Measurements from ENCODE around the gene SNAPC2.

Gene SNAPC2

DNA sequence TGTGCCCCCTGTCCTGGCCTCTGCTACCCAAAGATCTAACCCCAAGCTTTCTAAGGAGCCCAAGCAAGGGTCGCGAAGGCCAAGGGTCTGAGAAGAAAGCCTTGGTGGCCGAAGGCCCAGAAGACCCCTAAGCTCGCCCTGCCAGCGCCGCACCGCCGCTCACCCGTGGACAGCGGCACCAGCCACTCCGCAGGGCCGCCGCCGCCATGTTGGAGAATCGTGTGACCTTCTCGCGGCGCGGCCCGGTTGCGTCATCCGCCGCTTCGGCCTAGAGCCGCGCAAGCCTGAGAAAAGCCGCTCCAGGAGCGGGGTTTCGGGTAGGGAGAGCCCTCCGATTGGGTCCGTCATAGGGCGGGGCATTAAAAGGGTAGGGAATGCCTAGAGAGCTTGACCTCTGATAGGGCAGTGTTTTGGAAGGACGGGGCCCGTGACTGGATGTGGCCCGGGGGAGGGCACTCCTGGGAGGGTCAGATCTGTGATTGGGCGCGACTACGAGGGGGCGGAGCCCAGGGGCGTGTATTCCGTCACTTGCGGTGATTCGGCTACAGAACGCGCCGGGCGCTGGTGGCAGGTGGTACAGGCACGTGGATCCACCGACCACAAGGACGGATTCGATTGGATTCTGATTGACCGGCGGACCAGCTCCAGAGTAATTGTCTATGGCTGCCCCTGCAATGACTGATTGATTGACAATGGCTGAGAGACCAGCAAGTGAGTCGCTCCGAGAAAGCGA lies 23.5 kb downstream of the SNAPC2 start, which contains the start of gene TIMM44:
TSS of gene TIMM44 (minus strand) at position 223 of the 733 bp plus-strand sequence. CDS start at position 208, 15 bp downstream.
- Histone ChIP-seq H3F3A (ENCODE audit: insufficient read depth, low read length) (peaks cover 2% of the 10 kb centered on the region; the same call in 1 of the 2 replicates), H3K79me2 (ENCODE audit: low read length) (peaks cover 58% of the 10 kb centered on the region)

GRCh38 chr19:7944177-7944761 lies 24.1 kb downstream of the SNAPC2 start:
- H3F3A ChIP-seq (ENCODE audit: insufficient read depth, low read length) = peaks cover 2% of the 10 kb centered on the region; the same call in 1 of the 2 replicates
- peak overlapping the region; percentile 74 for H2AFZ ChIP-seq (ENCODE audit: low read length)
- H3K9me3 ChIP-seq (replicated peaks; ENCODE audit: insufficient read depth, low read length) = no peaks in the 10 kb centered on the region
- no peaks in the 10 kb centered on the region for H3K9me2 ChIP-seq (replicated peaks; ENCODE audit: insufficient read depth, low read length)
- TF ChIP-seq EZH2phosphoT487 (IDR thresholded peaks at IDR 0.05; ENCODE audit: low read length) = no peak
- TF ChIP-seq, protein P1, sequence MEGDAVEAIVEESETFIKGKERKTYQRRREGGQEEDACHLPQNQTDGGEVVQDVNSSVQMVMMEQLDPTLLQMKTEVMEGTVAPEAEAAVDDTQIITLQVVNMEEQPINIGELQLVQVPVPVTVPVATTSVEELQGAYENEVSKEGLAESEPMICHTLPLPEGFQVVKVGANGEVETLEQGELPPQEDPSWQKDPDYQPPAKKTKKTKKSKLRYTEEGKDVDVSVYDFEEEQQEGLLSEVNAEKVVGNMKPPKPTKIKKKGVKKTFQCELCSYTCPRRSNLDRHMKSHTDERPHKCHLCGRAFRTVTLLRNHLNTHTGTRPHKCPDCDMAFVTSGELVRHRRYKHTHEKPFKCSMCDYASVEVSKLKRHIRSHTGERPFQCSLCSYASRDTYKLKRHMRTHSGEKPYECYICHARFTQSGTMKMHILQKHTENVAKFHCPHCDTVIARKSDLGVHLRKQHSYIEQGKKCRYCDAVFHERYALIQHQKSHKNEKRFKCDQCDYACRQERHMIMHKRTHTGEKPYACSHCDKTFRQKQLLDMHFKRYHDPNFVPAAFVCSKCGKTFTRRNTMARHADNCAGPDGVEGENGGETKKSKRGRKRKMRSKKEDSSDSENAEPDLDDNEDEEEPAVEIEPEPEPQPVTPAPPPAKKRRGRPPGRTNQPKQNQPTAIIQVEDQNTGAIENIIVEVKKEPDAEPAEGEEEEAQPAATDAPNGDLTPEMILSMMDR (IDR thresholded peaks at IDR 0.05; ENCODE audit: low read length) = peak; percentile 92
- H3K36me3 ChIP-seq (replicated peaks; ENCODE audit: insufficient read depth, low read length) = no peaks in the 10 kb centered on the region
- H3K27ac ChIP-seq (ENCODE audit: low read length) = peak overlapping the region; percentile 80
- peak overlapping the region; percentile 98 for H3K4me2 ChIP-seq (ENCODE audit: low read depth, low read length)
- H4K20me1 ChIP-seq (ENCODE audit: insufficient read depth, low read length) = no peaks in the 10 kb centered on the region
- H3K9ac ChIP-seq (ENCODE audit: low read length) = peak overlapping the region; percentile 88
- peaks cover 52% of the 10 kb centered on the region for H3K79me2 ChIP-seq (ENCODE audit: low read length)
- H3K4me3 ChIP-seq (ENCODE audit: low read length) = peak overlapping the region; percentile 78
- no peaks in the 10 kb centered on the region for H3K27me3 ChIP-seq (replicated peaks; ENCODE audit: insufficient read depth, low read length)
- H3K4me1 ChIP-seq (ENCODE audit: low read length) = peaks cover 6% of the 10 kb centered on the region
- DNase-seq = peak; percentile 92

More for the DNA sequence above, 23.5 kb downstream of the SNAPC2 start, which contains the start of gene TIMM44:
- Histone ChIP-seq H2AFZ (ENCODE audit: low read length) (peak within 1 kb of the TSS; percentile 85), H3K4me2 (ENCODE audit: low read depth, low read length) (peak within 1 kb of the TSS; percentile 98), H3K36me3 (replicated peaks; ENCODE audit: insufficient read depth, low read length) (no peaks in the 10 kb centered on the region), H3K4me3 (ENCODE audit: low read length) (peak within 1 kb of the TSS; percentile 88), H3K9ac (ENCODE audit: low read length) (peak within 1 kb of the TSS; percentile 97), H3K9me3 (replicated peaks; ENCODE audit: insufficient read depth, low read length) (no peaks in the 10 kb centered on the region), H3K27ac (ENCODE audit: low read length) (peak within 1 kb of the TSS; percentile 80), H3K4me1 (ENCODE audit: low read length) (peaks cover 6% of the 10 kb centered on the region), H3K27me3 (replicated peaks; ENCODE audit: insufficient read depth, low read length) (no peaks in the 10 kb centered on the region), H3K9me2 (replicated peaks; ENCODE audit: insufficient read depth, low read length) (no peaks in the 10 kb centered on the region), H4K20me1 (ENCODE audit: insufficient read depth, low read length) (no peaks in the 10 kb centered on the region)
- DNase-seq = peak; percentile 100
- TF ChIP-seq EZH2phosphoT487 (IDR thresholded peaks at IDR 0.05; ENCODE audit: low read length) = no peak
- TF ChIP-seq EZH2 (optimal IDR thresholded peaks at IDR 0.05; ENCODE audit: low read depth, low read length) = no peak
- TF ChIP-seq, protein P1 (IDR thresholded peaks at IDR 0.05; ENCODE audit: low read length) = no peak

DNA sequence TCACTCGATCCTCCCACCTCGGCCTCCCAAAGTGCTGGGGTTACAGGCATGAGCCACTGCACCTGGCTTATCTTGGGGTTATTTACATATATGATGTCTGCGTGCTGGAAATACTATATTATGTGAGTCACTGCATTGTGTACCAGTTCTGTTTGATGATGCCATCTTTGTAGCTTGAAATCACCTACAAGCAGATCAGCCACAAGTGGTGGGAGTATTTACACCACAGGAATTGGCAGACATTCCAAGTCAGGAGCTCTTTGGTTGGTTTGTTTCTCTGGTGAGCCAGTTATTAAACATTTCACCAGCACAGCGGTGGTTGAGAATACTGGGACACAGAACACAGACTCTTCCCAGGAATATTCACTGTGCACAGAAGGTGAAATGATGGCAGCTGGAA lies 27.8 kb downstream of the SNAPC2 start:
- H3K9ac ChIP-seq (ENCODE audit: low read length) = no peak overlapping the region
- no peaks in the 10 kb centered on the region for H4K20me1 ChIP-seq (ENCODE audit: insufficient read depth, low read length)
- no peaks in the 10 kb centered on the region for H3K9me3 ChIP-seq (replicated peaks; ENCODE audit: insufficient read depth, low read length)
- H3K4me3 ChIP-seq (ENCODE audit: low read length) = no peak overlapping the region
- H3K27me3 ChIP-seq (replicated peaks; ENCODE audit: insufficient read depth, low read length) = no peaks in the 10 kb centered on the region
- no peak overlapping the region for H3K4me2 ChIP-seq (ENCODE audit: low read depth, low read length)
- H3K36me3 ChIP-seq (replicated peaks; ENCODE audit: insufficient read depth, low read length) = no peaks in the 10 kb centered on the region
- peaks cover 6% of the 10 kb centered on the region; the same call in 1 of the 2 replicates for H3K4me1 ChIP-seq (ENCODE audit: low read length)
- no peak overlapping the region for H2AFZ ChIP-seq (ENCODE audit: low read length)
- peaks cover 17% of the 10 kb centered on the region for H3K79me2 ChIP-seq (ENCODE audit: low read length)
- H3K27ac ChIP-seq (ENCODE audit: low read length) = no peak overlapping the region
- no peak for DNase-seq
- peaks cover 2% of the 10 kb centered on the region; the same call in 1 of the 2 replicates for H3F3A ChIP-seq (ENCODE audit: insufficient read depth, low read length)
- no peaks in the 10 kb centered on the region for H3K9me2 ChIP-seq (replicated peaks; ENCODE audit: insufficient read depth, low read length)
- TF ChIP-seq EZH2phosphoT487 (IDR thresholded peaks at IDR 0.05; ENCODE audit: low read length) (no peak), EZH2 (optimal IDR thresholded peaks at IDR 0.05; ENCODE audit: low read depth, low read length) (no peak)
- TF ChIP-seq, protein P1 (IDR thresholded peaks at IDR 0.05; ENCODE audit: low read length) = no peak
